PC-9 (cell line): ENCODE results near the gene THADA. TPM values are rescaled to one million over a fixed set of nuclear protein-coding genes. Genes with fewer than 3 reads are reported as not detected.

ENCODE experiments used
- BruUV-seq: library from RNA; stranded (reverse); fragments of 400-500 nt; replicated peaks from 2 replicates; lab custom pipeline; 2021; lab: Mats Ljungman, UMichigan
- CTCF ChIA-PET: fragments of 300-600 bp; sonication (Branson Sonifier 250); formaldehyde crosslinking; loops from one replicate; lab custom pipeline; 2022; ENCODE audit warnings: antibody characterized with exemption; lab: Charles Lee
- POLR2A ChIA-PET: fragments of 300-600 bp; sonication (Branson Sonifier 250); formaldehyde crosslinking; loops from one replicate; lab custom pipeline; 2022; ENCODE audit warnings: antibody characterized with exemption; ENCODE audit not compliant: unreplicated experiment; lab: Charles Lee
- DNase-seq, 2 experiments: peaks; one replicate each; pipeline versions ENCODE4 v3.0.0 to v3.0.0-alpha.2; 2015 to 2022; ENCODE audit warnings: mixed read lengths in 1 of 2
- H2AFZ ChIP-seq: fragments of 200-600 bp; sonication (generic); 2 replicates; pipeline ENCODE4 v1.8.1; 2017; ENCODE audit warnings: antibody characterized with exemption
- H3F3A ChIP-seq: fragments of 200-600 bp; sonication (generic); 2 replicates; pipeline ENCODE4 v1.8.1; 2017; ENCODE audit warnings: antibody characterized with exemption, mild to moderate bottlenecking, low read depth; ENCODE audit not compliant: insufficient read depth
- H3K27ac ChIP-seq: fragments of 200-600 bp; sonication (generic); 2 replicates; pipeline ENCODE4 v1.6.1; 2016; ENCODE audit warnings: mixed run types
- H3K27me3 ChIP-seq: fragments of 200-600 bp; sonication (generic); 2 replicates; pipeline ENCODE4 v1.6.1; 2016; ENCODE audit warnings: low read depth, mixed run types; ENCODE audit not compliant: insufficient read depth
- H3K36me3 ChIP-seq: fragments of 200-600 bp; sonication (generic); 2 replicates; pipeline ENCODE4 v1.6.1; 2016; ENCODE audit warnings: low read depth, mixed run types
- H3K4me1 ChIP-seq: fragments of 200-600 bp; sonication (generic); replicated peaks from 2 replicates; pipeline ENCODE4 v1.6.1; 2016; ENCODE audit warnings: mixed run types; ENCODE audit not compliant: insufficient read depth
- H3K4me2 ChIP-seq: fragments of 200-600 bp; sonication (generic); 2 replicates; pipeline ENCODE4 v1.6.1; 2017; ENCODE audit warnings: mixed run types
- H3K4me3 ChIP-seq: fragments of 200-600 bp; sonication (generic); 2 replicates; pipeline ENCODE4 v1.6.1; 2016; ENCODE audit warnings: mixed run types
- H3K79me2 ChIP-seq: fragments of 200-600 bp; sonication (generic); 2 replicates; pipeline ENCODE4 v1.6.1; 2017; ENCODE audit warnings: low read depth, mixed run types
- H3K9me2 ChIP-seq: fragments of 200-600 bp; sonication (generic); 2 replicates; pipeline ENCODE4 v1.8.1; 2017; ENCODE audit warnings: mild to moderate bottlenecking; ENCODE audit not compliant: insufficient read depth
- H3K9me3 ChIP-seq: fragments of 200-600 bp; sonication (generic); 2 replicates; pipeline ENCODE4 v1.8.1; 2016; ENCODE audit warnings: low read depth; ENCODE audit not compliant: insufficient read depth
- H4K20me1 ChIP-seq: fragments of 200-600 bp; sonication (generic); 2 replicates; pipeline ENCODE4 v1.8.1; 2017; ENCODE audit not compliant: insufficient read depth
- EZH2 ChIP-seq: fragments of 200-600 bp; sonication (generic); IDR thresholded peaks from 2 replicates; pipeline ENCODE4 v1.8.0; 2017; ENCODE audit warnings: antibody characterized with exemption, low read depth
- intact Hi-C: fragments of 100-400 bp; cut with micrococcal nuclease; formaldehyde crosslinking; loops from one replicate; pipeline ENCODE4 v1.10.0; 2022; ENCODE audit not compliant: unreplicated experiment
- total RNA-seq: library from RNA; stranded (reverse); gene quantifications from 2 replicates; pipeline ENCODE4 v1.2.3, GENCODE V29; 2021
- TF ChIP-seq, protein P1 (sequence below): fragments of 200-600 bp; sonication (generic); conservative IDR thresholded peaks from 2 replicates; pipeline ENCODE4 v1.6.1; 2017; ENCODE audit warnings: mixed run types, antibody characterized with exemption, mild to moderate bottlenecking, moderate library complexity

THADA gene
- total RNA-seq, 1 experiment from 2014 or later = 28.1 TPM

DNA sequence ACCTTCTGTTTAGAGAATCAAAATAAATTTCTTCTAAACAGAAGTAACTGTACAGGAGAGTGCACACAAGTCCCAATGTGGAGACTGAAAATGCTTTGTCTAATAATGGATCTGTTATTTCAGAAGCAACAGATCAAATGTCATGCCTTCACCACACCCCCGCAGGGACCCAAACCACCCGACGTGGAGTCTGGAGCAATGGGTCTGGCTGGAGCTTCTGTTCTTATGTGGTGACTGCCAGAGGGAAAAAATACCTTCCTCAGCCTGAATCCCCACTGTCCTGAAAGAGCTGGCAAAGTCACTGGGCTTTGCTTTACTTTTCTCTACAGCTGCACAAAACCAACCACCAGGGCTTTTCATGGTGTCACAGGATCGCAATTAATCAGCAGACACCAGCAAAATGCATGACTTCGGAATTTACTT, 250.4 kb downstream of the THADA start:
- BruUV-seq = no TSS peak
- Histone ChIP-seq H3K4me2 (no peak overlapping the region), H3K4me1 (peaks cover 13% of the 10 kb centered on the region), H2AFZ (no peak overlapping the region), H4K20me1 (no peaks in the 10 kb centered on the region), H3F3A (peaks cover 11% of the 10 kb centered on the region), H3K4me3 (no peak overlapping the region), H3K9me3 (no peaks in the 10 kb centered on the region), H3K27ac (no peak overlapping the region), H3K79me2 (no peaks in the 10 kb centered on the region), H3K9me2 (no peaks in the 10 kb centered on the region), H3K27me3 (no peaks in the 10 kb centered on the region), H3K36me3 (no peaks in the 10 kb centered on the region)
- POLR2A ChIA-PET = interaction anchor here (0.6 kb wide), 2 partner anchors 16 to 80 kb away, joined by 3 to 4 read pairs; no protein-coding TSS in a partner anchor
- DNase-seq = no peak
- no peak for TF ChIP-seq EZH2
- TF ChIP-seq, protein P1, sequence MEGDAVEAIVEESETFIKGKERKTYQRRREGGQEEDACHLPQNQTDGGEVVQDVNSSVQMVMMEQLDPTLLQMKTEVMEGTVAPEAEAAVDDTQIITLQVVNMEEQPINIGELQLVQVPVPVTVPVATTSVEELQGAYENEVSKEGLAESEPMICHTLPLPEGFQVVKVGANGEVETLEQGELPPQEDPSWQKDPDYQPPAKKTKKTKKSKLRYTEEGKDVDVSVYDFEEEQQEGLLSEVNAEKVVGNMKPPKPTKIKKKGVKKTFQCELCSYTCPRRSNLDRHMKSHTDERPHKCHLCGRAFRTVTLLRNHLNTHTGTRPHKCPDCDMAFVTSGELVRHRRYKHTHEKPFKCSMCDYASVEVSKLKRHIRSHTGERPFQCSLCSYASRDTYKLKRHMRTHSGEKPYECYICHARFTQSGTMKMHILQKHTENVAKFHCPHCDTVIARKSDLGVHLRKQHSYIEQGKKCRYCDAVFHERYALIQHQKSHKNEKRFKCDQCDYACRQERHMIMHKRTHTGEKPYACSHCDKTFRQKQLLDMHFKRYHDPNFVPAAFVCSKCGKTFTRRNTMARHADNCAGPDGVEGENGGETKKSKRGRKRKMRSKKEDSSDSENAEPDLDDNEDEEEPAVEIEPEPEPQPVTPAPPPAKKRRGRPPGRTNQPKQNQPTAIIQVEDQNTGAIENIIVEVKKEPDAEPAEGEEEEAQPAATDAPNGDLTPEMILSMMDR = no peak
- CTCF ChIA-PET = no interaction called here
- intact Hi-C loops = no loop called here

- no peak overlapping the region for H3K27ac ChIP-seq
- peaks cover 18% of the 10 kb centered on the region for H3K4me1 ChIP-seq
- H3K27me3 ChIP-seq = no peaks in the 10 kb centered on the region
- H3F3A ChIP-seq = peaks cover 14% of the 10 kb centered on the region
- no peaks in the 10 kb centered on the region for H3K9me2 ChIP-seq
- H3K36me3 ChIP-seq = no peaks in the 10 kb centered on the region
- no peak overlapping the region for H3K4me3 ChIP-seq
- no peak overlapping the region for H2AFZ ChIP-seq
- no TSS peak for BruUV-seq
- no peak for DNase-seq
- TF ChIP-seq, protein P1 = no peak
- no peak for TF ChIP-seq EZH2
- H3K9me3 ChIP-seq = no peaks in the 10 kb centered on the region
- H3K79me2 ChIP-seq = no peaks in the 10 kb centered on the region
- H4K20me1 ChIP-seq = no peaks in the 10 kb centered on the region
- POLR2A ChIA-PET = no interaction called here
- CTCF ChIA-PET = no interaction called here
- intact Hi-C loops = no loop called here
- H3K4me2 ChIP-seq = no peak overlapping the region
Measured at GRCh38 chr2:43344868-43345373, 250.9 kb downstream of the THADA start.

- Histone ChIP-seq H3K9me2 (no peaks in the 10 kb centered on the region), H2AFZ (no peak overlapping the region), H3K27me3 (no peaks in the 10 kb centered on the region), H3K4me2 (no peak overlapping the region), H4K20me1 (no peaks in the 10 kb centered on the region), H3K4me3 (no peak overlapping the region), H3K36me3 (no peaks in the 10 kb centered on the region), H3K27ac (no peak overlapping the region), H3K79me2 (no peaks in the 10 kb centered on the region), H3K4me1 (peaks cover 20% of the 10 kb centered on the region), H3K9me3 (no peaks in the 10 kb centered on the region), H3F3A (peaks cover 14% of the 10 kb centered on the region)
- DNase-seq = no peak
- BruUV-seq = no TSS peak
- intact Hi-C loops = no loop called here
- ChIA-PET CTCF (interaction anchor here (0.6 kb wide), 1 partner anchor 62 kb away, joined by 3 read pairs; no protein-coding TSS in a partner anchor), POLR2A (no interaction called here)
- TF ChIP-seq, protein P1 = no peak
- TF ChIP-seq EZH2 = no peak
Measured at GRCh38 chr2:43343573-43344304, 252.1 kb downstream of the THADA start.
